ENCODE results near the gene CLEC16A.

DNA sequence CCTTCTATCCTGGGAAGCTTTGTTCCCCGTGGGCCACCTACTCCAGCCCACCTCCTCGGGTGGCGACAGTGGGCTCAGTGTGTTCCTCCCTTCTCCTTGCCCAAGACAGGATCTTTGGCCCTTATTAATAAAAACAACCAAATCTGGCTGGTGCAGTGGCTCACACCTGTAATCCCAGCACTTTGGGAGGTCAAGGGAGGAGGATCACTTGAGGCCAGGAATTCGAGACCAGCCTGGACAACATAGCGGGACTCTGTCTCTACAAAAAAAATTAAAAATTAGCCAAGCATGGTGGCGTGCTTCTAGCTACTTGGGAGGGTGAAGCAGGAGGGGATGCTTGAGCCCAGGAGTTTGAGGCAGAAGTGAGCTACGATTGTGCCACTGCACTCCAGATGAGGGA is 269.4 kb downstream of the CLEC16A start:
- TF ChIP-seq, protein P1, sequence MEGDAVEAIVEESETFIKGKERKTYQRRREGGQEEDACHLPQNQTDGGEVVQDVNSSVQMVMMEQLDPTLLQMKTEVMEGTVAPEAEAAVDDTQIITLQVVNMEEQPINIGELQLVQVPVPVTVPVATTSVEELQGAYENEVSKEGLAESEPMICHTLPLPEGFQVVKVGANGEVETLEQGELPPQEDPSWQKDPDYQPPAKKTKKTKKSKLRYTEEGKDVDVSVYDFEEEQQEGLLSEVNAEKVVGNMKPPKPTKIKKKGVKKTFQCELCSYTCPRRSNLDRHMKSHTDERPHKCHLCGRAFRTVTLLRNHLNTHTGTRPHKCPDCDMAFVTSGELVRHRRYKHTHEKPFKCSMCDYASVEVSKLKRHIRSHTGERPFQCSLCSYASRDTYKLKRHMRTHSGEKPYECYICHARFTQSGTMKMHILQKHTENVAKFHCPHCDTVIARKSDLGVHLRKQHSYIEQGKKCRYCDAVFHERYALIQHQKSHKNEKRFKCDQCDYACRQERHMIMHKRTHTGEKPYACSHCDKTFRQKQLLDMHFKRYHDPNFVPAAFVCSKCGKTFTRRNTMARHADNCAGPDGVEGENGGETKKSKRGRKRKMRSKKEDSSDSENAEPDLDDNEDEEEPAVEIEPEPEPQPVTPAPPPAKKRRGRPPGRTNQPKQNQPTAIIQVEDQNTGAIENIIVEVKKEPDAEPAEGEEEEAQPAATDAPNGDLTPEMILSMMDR (conservative IDR thresholded peaks at IDR 0.05; ENCODE audit: low read depth in 2 of 2): no peak
- no peak for TF ChIP-seq POLR2AphosphoS5 (IDR thresholded peaks at IDR 0.05; ENCODE audit: low read depth)
- TF ChIP-seq CREB1 (CRISPR knock-in tag; IDR thresholded peaks at IDR 0.05; ENCODE audit: low read depth): no peak
- TF ChIP-seq EZH2 (IDR thresholded peaks at IDR 0.05; ENCODE audit: low read depth, unreplicated experiment): no peak
- TF ChIP-seq NANOG (IDR thresholded peaks at IDR 0.05; ENCODE audit: borderline replicate concordance): no peak
- TF ChIP-seq EZH2phosphoT487 (IDR thresholded peaks at IDR 0.05; ENCODE audit: unreplicated experiment): no peak
- TF ChIP-seq JUNB (IDR thresholded peaks at IDR 0.05; ENCODE audit: unreplicated experiment): no peak
- TF ChIP-seq, protein P2, sequence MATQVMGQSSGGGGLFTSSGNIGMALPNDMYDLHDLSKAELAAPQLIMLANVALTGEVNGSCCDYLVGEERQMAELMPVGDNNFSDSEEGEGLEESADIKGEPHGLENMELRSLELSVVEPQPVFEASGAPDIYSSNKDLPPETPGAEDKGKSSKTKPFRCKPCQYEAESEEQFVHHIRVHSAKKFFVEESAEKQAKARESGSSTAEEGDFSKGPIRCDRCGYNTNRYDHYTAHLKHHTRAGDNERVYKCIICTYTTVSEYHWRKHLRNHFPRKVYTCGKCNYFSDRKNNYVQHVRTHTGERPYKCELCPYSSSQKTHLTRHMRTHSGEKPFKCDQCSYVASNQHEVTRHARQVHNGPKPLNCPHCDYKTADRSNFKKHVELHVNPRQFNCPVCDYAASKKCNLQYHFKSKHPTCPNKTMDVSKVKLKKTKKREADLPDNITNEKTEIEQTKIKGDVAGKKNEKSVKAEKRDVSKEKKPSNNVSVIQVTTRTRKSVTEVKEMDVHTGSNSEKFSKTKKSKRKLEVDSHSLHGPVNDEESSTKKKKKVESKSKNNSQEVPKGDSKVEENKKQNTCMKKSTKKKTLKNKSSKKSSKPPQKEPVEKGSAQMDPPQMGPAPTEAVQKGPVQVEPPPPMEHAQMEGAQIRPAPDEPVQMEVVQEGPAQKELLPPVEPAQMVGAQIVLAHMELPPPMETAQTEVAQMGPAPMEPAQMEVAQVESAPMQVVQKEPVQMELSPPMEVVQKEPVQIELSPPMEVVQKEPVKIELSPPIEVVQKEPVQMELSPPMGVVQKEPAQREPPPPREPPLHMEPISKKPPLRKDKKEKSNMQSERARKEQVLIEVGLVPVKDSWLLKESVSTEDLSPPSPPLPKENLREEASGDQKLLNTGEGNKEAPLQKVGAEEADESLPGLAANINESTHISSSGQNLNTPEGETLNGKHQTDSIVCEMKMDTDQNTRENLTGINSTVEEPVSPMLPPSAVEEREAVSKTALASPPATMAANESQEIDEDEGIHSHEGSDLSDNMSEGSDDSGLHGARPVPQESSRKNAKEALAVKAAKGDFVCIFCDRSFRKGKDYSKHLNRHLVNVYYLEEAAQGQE (IDR thresholded peaks at IDR 0.05; ENCODE audit: unreplicated experiment): no peak
- no peak for TF ChIP-seq ZNF114 (CRISPR knock-in tag; IDR thresholded peaks at IDR 0.05)
- no peak for TF ChIP-seq STAT1 (IDR thresholded peaks at IDR 0.05; ENCODE audit: unreplicated experiment)
- TF ChIP-seq, protein P3, sequence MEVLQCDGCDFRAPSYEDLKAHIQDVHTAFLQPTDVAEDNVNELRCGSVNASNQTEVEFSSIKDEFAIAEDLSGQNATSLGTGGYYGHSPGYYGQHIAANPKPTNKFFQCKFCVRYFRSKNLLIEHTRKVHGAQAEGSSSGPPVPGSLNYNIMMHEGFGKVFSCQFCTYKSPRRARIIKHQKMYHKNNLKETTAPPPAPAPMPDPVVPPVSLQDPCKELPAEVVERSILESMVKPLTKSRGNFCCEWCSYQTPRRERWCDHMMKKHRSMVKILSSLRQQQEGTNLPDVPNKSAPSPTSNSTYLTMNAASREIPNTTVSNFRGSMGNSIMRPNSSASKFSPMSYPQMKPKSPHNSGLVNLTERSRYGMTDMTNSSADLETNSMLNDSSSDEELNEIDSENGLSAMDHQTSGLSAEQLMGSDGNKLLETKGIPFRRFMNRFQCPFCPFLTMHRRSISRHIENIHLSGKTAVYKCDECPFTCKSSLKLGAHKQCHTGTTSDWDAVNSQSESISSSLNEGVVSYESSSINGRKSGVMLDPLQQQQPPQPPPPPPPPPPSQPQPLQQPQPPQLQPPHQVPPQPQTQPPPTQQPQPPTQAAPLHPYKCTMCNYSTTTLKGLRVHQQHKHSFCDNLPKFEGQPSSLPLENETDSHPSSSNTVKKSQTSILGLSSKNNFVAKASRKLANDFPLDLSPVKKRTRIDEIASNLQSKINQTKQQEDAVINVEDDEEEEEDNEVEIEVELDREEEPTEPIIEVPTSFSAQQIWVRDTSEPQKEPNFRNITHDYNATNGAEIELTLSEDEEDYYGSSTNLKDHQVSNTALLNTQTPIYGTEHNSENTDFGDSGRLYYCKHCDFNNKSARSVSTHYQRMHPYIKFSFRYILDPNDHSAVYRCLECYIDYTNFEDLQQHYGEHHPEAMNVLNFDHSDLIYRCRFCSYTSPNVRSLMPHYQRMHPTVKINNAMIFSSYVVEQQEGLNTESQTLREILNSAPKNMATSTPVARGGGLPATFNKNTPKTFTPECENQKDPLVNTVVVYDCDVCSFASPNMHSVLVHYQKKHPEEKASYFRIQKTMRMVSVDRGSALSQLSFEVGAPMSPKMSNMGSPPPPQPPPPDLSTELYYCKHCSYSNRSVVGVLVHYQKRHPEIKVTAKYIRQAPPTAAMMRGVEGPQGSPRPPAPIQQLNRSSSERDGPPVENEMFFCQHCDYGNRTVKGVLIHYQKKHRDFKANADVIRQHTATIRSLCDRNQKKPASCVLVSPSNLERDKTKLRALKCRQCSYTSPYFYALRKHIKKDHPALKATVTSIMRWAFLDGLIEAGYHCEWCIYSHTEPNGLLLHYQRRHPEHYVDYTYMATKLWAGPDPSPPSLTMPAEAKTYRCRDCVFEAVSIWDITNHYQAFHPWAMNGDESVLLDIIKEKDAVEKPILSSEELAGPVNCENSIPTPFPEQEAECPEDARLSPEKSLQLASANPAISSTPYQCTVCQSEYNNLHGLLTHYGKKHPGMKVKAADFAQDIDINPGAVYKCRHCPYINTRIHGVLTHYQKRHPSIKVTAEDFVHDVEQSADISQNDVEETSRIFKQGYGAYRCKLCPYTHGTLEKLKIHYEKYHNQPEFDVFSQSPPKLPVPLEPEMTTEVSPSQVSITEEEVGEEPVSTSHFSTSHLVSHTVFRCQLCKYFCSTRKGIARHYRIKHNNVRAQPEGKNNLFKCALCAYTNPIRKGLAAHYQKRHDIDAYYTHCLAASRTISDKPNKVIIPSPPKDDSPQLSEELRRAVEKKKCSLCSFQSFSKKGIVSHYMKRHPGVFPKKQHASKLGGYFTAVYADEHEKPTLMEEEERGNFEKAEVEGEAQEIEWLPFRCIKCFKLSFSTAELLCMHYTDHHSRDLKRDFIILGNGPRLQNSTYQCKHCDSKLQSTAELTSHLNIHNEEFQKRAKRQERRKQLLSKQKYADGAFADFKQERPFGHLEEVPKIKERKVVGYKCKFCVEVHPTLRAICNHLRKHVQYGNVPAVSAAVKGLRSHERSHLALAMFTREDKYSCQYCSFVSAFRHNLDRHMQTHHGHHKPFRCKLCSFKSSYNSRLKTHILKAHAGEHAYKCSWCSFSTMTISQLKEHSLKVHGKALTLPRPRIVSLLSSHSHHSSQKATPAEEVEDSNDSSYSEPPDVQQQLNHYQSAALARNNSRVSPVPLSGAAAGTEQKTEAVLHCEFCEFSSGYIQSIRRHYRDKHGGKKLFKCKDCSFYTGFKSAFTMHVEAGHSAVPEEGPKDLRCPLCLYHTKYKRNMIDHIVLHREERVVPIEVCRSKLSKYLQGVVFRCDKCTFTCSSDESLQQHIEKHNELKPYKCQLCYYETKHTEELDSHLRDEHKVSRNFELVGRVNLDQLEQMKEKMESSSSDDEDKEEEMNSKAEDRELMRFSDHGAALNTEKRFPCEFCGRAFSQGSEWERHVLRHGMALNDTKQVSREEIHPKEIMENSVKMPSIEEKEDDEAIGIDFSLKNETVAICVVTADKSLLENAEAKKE (CRISPR knock-in tag; IDR thresholded peaks at IDR 0.05): no peak
- TF ChIP-seq, protein P4, sequence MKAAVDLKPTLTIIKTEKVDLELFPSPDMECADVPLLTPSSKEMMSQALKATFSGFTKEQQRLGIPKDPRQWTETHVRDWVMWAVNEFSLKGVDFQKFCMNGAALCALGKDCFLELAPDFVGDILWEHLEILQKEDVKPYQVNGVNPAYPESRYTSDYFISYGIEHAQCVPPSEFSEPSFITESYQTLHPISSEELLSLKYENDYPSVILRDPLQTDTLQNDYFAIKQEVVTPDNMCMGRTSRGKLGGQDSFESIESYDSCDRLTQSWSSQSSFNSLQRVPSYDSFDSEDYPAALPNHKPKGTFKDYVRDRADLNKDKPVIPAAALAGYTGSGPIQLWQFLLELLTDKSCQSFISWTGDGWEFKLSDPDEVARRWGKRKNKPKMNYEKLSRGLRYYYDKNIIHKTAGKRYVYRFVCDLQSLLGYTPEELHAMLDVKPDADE (IDR thresholded peaks at IDR 0.05): no peak

Measured in GM23338 (cell line).